Fibroblast of skin of right biceps (primary cell): Measurements from ENCODE around the gene NCK1.

Experiments
- DNase-seq: peaks from one replicate; pipeline ENCODE4 v3.0.0-alpha.2; 2013

The NCK1 gene

GRCh38 chr3:136909187-136909586 lies 47.2 kb downstream of the NCK1 start:
- DNase-seq, result no peak

DNA sequence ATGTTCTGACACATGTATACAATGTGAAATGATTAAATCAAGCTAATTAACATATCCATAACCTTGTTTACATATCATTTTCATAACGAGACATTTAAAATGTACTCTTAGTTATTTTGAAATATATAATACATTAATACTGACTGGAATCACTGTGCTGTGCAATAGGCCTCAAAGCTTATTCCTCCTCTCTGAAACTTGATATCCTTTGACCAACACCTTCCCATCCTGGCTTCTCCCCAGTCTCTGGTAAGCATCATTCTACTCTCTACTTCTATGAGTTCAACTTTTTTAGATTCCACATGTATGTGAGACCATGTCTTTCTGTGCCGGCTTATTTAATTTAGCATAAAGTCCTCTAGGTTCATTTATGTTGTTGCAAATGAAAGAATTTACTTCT lies 48.7 kb downstream of the NCK1 start:
- no peak for DNase-seq

- DNase-seq, result no peak
These were observed 51.2 kb downstream of the NCK1 start for GRCh38 chr3:136913168-136913567.

- DNase-seq, result no peak
These were observed 52.7 kb downstream of the NCK1 start for GRCh38 chr3:136914739-136915138.

DNA sequence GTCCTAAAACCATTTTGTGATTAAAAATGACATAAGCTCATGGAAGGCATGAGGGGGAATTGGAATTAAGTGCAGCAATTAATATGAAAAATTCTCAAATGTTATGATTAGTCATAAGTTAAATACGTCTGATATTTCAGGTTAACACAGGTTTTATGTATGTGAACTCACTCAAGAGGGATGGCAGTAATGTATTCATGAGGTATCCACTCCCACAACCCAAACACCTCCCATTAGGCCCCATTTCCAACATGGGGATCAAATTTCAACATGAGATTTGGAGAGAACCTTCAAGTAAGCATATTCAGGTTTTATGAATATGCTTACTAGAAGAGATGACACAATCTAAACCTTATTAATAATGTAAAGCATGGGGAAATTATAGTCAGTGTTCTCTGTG lies 54.2 kb downstream of the NCK1 start:
- no peak for DNase-seq

- DNase-seq, result no peak
These were observed 58.0 kb downstream of the NCK1 start for GRCh38 chr3:136919799-136920580.

DNA sequence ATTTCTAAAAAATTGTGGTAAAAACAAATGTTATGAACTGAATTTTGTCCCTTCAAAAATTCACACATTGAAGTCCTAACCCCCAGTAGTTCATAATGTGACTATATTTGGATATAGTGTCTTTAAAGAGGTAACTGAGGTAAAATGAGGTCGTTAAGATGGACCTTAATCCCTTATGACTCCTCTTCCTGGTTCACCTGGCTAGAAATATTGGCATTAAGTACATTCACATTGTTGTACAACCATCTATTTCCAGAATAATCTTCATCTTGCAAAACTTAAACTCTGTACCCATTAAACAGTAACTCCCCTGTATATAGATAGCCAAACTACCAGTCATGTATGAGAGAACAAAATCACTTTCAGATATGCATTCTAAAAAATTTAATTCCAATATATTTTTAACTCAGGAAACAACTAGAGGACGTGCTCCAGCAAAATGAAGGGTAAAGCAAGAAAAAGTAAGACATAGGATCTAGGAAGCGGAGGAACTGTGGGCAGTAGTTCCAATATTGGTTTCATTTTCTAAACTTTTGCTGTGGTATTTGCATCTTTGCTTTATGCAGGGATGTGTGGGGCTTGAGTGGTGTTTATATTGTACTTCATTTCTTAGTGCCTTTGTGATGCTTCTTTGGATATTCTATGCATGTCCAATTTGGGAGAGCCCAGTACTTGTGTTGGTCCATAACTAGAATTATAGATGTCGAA lies 59.0 kb downstream of the NCK1 start:
- no peak for DNase-seq

GRCh38 chr3:136925425-136926190 lies 63.6 kb downstream of the NCK1 start:
- DNase-seq, result no peak

- no peak for DNase-seq
These were observed 66.2 kb downstream of the NCK1 start for GRCh38 chr3:136928240-136928639.

GRCh38 chr3:136929977-136930670 lies 68.1 kb downstream of the NCK1 start:
- no peak for DNase-seq

DNA sequence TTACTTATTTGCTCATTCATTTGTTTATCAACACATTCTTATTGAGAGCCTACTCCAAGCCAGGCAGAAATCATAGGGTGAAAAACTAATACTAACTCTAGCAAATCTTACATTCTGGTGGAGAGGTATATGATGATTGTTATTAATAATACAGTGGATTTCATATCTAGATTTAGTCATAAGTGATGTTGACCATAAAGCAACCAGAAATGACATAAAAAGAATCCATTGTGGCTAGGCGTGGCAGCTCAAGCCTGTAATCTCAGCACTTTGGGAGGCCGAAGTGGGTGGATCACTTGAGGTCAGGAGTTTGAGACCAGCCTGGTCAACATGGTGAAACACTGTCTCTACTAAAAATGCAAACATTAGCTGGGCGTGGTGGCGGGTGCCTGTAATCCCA lies 69.6 kb downstream of the NCK1 start:
- no peak for DNase-seq

GRCh38 chr3:136932523-136932922 lies 70.5 kb downstream of the NCK1 start:
- DNase-seq, result no peak

DNA sequence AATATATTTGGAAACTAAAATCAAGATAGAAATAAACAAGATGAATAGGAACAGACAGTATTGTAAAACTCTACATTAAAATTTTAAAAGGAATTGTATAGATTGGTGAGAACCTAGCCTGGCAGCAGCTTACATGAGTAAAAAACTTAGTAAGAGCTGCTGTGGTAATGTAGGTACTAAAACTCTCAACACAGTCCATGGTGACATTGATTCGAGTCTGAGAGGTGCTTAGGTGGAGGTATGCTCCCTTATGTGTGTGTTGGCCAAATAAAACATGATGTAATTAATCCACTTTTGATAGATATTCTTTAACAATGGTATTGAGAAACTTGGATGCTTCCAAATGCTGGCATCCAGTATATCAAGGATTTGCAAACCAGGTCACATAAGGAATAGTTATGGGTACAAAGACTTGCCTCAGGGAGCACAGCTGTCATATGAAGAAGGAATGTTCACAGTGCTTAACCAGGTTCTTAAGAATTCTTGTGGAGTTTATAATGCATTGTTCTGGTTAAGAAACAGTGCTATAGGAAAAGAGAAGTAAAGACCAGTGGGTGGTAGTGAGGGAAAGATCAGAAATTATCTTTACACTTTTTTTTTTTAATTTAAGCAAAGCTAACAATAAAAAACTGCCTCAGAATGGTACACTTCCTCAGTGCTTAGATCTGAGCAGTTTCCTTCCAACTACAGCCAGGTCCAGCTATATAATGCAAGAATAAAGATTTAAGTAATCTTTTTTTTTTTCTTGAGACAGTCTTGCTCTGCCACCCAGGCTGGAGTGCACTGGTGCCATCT lies 71.2 kb downstream of the NCK1 start:
- no peak for DNase-seq

- DNase-seq, result no peak
These were observed 75.2 kb downstream of the NCK1 start for GRCh38 chr3:136937175-136937574.

- DNase-seq, result no peak
These were observed 75.8 kb downstream of the NCK1 start for GRCh38 chr3:136937851-136938250.

DNA sequence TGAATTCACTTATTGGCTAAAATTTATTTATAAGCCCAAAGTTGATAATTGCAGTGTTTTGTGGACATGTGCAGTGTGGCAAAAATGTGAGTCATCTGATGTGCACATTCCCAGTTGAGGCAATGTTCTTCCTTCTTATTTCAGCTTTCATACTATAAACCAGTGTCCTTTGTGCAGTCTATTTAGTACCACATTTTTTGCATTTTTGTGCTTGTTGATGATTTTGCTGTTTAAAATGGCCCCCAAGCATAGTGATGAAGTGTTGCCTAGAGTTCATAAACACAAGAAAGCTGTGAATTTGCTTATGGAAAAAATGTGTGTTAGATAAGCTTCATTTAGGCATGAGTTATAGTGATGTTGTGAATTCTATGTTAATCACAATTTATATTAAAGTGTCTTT lies 76.3 kb downstream of the NCK1 start:
- DNase-seq, result peak; percentile 70

GRCh38 chr3:136939489-136939888 lies 77.5 kb downstream of the NCK1 start:
- DNase-seq, result no peak

GRCh38 chr3:136942803-136943202 lies 80.8 kb downstream of the NCK1 start:
- no peak for DNase-seq

DNA sequence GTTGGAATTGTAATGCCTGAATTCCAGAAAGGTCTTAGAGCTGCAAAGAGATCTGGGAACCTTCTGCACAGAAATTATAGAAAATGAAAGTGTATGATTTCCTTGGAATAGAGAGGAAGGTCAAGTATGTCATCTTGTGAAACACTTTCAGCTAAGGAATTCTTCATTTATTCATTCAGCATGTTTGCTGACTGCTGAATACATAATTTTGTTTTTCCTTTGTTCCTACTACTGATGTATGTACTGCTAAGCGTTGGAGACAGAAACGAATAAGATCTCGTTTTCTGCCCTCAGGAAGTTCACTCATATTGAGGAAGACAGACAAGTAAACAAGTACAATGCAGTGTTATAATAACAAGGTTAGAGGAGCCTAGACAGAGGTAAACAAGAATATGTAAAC lies 81.4 kb downstream of the NCK1 start:
- no peak for DNase-seq

- no peak for DNase-seq
These were observed 85.0 kb downstream of the NCK1 start for GRCh38 chr3:136946978-136947377.

GRCh38 chr3:136947477-136947876 lies 85.5 kb downstream of the NCK1 start:
- DNase-seq, result no peak

DNA sequence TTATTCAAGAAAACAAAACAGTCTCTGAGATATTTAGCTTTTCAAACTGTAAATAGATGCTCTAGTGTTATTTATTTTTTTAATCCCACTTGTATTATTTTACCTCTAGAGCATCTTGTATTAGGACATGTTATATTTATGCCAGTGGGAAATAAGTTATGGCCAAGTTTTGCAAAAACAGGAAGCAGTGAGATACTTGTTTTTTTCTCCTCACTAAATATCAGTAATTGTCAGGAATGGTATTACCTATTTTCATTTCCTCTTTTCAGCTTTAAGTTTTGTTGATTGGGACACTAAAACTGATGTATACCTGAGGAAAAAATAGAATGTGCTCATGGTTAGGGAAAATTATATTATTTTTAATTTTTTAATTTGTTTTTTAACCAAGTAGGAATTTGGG lies 87.1 kb downstream of the NCK1 start:
- DNase-seq, result no peak
